ENCODE measurements around the gene KIF1A.

KIF1A gene

DNA sequence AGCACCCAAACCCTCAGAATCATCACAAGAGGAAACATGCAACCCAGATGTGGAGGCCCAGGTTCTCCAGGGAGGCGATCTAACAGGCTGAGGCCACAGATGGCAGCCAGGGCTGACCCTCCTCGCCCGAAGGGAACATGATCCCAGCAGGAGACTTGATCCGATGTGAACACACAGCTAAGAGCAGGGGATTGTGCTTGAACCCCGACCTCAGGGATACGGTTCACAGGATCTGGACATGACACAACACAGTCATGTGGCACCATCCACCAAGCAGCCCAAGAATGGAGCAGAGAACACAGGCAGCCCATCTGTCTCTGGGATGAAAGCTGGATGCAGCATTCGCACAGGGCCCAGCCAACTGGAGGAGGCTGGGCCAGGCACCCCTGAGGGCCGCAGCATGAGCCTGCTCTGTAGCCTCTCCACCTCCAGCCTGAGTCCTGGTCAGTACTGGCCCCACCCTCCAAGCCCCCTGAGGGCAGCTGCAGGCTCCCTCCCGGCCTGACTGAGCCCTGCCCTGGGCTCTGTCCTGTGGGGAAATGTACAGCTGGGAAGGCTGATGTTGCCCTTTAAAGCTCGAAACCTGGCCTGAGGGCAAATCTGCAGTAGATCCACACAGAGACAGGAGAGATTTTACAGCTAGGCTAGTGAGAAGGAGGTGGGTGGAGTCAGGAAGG is 89.4 kb downstream of the KIF1A start:
- DNase-seq: no peak

DNA sequence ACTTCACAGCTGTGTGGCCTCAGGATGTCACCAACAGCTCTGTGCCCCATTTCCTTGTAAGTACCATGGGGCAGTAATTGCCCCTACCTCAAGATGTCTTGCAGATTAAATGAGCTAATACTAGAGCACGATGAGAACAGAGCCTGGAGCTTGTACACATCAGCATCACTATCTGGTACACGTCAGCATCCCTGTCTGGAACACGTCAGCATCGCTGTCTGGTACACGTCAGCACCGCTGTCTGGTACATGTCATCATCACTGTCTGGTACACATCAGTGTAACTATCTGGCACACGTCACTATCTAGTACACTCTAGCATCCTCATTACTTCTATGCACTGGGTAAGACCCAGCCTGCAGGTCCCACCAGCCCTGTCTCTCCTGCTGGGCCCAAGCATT is 91.2 kb downstream of the KIF1A start:
- no peak for DNase-seq

DNA sequence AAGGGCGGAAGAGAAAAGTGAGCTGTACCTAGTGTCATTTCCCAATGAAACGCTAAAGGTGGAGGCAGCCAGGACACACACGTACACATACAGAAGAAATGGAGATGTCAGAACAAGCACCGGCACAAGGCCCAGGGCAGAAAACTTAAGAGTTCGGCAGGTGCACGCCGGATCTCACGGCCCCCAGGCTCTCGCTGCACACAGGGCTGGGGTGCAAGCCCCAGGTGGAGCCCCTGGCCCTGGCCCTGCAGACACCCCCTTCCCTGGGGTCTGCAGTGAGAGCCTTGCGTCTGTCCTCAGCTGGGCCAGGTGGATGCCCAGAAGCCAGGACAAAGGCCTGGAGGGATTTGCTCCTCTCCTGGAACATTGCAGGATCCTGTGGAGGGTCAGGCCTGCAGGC is 91.7 kb downstream of the KIF1A start:
- no peak for DNase-seq

DNA sequence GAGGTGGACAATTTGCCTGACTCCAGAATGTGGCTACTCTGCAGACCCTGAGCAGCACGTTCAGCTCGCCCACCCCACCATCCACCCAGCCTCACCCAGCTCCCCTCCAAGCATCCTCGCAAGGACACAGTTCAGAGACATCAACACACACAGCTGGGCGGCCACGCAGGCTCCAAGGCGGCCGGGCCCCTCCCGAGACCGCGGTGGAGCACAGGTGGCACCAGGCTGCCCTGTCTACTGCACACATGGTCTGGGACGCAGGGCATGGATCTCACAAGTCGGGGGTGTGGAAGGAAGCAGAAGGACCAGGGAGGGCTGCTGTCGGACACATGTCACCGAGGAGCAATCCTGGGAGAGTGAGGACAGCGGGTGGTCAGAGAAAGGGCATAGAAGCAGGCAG is 92.1 kb downstream of the KIF1A start:
- no peak for DNase-seq

DNA sequence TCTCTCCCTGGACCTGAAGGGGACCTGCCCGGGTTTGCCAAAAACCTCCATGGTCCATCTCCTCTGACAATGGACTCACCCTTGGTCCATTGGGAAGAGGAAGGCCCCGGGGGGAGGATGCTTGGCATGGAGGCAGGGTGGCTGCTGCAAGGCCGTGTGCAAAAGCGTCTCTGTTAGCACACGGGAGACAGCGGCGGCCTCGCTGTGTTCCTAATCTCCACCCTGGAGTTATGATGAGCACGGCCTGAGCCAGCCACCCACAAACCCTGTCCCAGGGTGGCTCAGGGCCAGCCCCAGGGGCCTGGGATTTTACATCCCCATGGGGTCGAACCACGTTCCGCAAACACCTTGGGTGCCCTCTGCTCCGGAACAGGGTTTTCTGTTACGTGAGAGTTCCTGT is 92.6 kb downstream of the KIF1A start:
- no peak for DNase-seq

DNA sequence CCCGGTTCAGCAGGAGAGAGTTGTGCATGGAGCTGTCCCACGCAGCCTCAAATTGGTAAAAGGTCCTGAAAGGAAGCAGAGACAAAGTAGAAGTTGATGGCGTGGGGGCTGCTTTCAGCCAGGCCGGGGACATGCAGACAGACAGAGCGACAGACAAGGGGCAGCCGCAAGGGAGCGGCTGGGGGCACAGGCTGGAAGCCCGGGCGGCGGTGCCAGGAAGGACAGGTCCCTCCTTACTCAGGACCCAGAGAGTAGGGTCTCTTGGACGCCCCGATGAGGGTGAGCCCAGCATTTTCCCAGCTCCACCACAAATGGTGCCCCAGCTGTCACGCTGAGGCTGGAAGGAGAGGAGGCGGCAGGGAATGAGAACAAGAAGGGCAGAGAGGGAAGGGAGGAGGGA is 93.1 kb downstream of the KIF1A start:
- DNase-seq: no peak

DNA sequence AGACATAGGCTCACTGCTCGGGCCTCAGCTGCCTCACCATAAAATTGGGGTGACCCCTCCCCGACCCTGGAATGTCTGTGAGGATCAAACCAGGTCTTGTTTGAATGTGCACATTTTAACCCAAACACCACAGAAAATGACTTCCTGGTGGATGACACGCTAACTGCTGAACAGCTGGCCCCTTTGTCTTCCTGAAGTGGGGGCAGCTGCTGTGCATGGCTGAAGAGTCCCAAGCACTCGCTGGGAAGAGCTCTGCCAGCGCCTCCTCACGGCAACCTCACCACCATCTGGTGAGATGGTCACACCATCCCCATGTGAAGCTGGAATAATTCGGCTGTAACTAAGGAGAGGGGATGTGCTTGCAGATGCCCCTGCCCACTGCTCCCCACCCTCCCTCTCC is 94.3 kb downstream of the KIF1A start:
- DNase-seq: no peak

DNA sequence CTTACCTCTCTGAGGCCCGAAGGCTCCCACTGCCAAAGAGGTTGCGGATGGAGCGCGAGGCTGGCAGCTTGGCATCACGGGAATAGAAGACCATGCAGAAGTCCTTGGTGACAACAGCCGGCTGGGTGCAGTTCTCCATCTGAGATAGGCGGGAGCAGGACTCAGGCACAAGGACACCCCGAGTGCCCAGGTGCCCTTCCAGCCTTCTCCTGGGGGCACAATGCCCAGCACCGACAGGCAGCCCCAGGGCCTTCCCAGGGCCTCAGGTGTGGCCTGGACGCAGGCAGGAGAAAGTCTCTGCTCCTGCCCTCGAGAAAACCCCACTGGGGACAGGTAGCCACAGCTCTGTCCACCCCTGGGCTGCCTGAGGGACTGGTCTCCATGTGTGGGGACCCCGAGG is 94.8 kb downstream of the KIF1A start:
- no peak for DNase-seq

DNA sequence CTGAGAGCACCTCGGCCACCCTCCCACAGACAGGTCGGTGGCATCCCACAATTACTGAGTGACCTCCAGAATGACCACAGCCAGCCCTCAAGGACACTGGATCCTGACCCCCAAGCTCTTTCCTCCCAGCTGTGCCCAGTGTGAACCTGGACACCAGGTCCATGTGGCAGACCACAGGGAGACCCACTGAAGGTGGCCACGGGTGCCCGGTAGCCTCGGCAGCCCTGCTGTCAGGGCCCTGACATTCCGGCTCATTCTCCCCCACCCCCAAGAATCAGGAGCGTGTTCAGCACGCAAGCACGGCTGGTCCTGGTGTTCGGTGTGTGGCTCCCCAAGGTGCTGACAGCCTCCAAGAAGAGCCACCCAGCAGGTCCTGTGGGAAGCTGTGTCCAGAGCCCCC is 95.6 kb downstream of the KIF1A start:
- DNase-seq: no peak

DNA sequence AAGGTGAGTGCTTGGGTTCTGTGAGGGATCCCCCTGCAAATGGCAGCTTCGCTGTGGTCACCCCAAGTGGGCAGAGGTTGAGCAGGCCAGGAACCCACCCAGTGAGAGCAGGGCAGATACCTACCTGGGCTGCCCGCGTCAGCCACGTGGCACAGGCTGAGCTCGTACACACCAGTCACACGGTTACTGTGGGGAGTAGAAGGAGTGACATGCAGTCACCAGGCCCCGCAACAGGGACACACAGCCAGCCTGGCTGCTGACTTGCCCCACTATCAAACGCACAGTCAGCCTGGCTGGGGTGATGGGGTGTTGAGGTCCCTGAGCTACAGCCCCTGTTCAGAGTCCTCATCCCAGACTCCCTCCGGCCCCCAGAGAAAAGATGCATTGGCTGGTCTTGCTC is 96.2 kb downstream of the KIF1A start:
- no peak for DNase-seq

DNA sequence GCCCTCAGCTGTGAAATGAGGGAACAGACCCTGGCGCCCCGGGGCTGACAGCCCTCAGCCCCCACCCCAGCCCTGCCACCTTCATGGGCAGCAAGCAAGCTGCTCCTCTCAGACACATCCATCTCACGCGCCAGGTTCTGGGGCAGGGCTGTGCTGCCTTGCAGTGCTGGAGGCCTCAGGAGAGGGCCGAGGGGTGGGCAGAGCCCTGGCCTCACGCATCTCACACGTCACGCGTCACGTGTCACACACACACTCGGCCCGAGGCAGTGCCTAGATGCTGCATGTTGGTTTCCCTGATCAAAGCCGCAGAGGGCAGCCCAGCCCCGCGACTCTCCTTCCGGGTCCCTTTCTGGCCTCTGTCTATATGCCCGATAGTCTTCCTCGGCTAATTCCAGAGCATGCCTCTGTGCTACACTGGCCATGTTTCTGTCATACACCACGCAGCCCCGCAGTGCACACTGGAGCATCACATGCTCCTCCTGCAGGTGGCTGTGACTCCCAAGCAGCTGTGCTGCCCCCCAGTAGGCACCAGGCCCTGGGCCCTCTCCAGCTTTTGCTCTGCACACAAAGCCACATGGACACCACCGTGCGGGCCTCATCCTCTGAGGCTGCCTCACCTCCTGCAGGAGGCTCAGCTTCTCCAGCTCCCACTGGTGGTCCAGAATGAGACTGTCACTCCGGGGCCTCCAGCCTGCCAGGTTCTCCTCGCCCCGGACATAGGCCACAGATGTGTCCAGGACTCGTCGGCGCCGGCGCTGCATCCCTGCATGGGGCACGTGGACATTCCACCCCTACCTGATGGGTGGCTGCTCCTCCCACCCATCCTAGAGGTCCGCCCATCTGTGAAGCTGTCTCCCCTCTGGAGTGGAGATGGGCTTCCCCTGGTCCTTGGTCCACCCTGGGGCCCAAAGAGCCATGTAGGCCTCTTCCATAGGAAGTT is 97.0 kb downstream of the KIF1A start:
- no peak for DNase-seq

DNA sequence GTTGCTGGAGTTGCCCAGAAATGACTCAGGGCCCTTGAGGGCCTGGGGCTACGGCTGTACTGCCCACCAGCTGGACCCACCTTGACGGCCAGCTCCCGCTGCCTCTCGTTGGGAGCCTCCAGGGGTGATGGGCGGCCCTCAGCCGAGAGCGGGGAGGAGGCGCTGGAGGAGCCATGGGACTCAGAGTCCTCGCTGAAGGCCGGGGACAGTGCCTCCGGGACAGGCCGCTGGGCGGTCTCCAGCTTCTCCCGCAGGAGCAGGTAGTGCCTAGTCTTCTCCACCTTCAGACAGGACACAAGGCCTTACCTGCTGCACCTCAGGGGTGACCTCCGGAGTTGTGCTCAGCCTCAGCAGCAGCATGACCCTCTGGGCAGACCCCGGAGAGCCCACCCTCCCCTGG is 97.6 kb downstream of the KIF1A start:
- no peak for DNase-seq

DNA sequence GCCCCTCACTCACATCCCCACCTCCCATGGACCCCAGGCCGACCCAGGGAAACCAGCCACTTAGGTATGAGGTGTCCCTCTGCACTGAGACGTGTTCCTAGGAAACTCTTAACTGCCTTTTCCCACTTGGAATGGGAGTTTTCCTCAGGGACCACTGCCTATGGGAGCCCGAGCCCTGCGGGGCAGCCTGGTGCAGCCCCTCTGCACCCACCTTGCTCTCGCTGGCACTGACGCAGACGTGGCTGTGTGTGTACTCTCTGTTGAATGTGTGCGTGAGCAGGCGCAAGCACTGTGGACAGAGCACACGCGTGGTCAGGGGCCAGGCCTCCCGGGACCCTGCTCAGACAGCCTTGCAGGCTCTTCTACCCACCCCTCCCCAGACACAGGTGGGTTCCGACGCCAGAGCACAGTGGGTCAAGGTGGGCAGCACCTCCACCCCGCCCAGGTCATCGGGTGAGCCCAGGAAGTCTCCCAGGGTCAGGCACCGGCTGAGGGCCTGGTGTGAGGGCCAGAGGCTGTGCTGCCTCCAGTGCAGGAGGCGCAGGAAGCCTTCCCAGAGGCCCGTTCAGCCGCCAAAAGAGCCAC is 98.3 kb downstream of the KIF1A start:
- no peak for DNase-seq

DNA sequence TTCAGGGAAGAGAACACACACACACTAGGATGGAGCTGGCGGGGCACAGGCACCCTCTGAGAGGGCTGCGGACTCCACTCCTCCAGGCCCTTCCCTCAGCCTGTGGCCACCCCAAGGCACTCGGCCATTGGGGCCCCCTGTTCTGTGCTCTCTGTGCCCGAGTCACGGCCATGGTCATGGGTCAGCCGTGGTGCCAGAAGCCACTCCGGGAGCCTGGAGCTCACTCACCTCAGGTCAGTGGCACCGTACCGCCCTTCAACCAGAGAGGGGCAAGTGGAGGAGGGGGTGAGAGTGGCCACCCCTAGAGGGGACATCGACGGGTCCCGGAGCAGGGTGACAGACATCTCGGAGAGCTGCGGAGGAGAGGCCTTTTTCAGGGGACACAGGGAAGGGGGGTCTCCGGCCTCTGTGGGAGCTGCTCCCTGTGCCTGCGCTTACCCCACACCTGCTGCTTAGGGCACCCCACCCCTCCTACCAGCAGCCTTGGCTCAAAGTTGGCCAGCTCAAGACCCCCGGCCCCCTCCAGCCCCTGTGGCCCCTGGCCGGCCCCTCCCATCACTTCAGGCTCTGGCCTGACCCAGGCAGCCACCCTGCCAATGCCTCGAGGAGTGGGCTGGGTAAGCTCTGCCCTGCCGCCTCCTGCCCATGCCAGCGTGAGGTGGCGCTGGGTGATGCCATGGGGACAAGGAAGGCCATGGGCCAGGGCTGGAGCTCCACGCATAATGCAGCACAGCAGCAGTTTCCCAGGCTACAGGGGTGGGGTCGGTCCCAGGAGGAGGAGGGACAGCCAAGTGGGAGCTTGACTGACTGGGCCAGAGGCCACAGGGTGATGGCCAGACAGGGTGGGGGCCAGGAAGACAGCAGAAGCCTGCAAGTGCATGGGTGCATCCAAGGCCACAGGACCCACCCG is 99.1 kb downstream of the KIF1A start:
- no peak for DNase-seq

DNA sequence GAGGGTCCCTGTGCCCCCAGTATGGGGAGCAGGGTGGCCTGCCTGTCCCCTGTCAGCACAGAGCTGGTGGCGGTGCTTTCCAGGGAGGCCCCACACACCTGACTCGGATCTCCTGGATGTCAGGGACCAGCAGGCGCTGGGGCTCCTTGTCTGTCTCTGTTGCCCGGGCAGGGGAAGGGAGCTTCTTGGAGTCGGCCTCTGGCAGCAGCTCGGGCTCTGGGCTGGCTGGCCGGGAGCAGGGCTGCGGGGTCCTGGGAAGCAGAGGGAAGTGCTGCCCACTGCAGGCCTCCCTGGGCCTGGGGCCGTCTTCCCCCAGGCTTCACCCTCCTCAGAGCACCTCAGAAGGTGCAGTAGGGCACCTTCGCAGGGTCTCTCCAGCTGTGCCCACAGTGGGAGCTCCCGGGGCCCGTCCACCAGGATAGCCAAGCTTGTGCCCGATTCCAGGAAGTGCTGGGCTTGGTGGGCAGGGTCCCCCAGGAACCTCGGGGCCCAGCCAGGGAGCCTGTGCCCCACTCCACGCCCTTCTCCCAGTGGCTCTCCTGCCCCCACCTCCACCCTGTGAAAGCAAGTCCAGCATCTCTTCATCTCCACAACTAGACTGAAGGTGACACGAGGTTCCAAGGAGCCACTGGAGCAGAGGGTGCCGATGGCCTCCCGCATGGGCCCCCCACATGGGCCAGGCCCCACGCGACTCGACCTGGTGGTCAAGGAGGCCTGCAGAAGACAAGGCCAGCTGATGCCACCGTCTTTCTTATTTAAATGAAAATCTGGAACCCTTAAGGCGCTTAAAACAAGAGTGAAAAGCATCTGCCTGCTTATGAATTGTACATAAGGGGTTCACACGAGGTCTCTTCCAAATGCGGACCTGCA is 100.1 kb downstream of the KIF1A start:
- DNase-seq: no peak

DNA sequence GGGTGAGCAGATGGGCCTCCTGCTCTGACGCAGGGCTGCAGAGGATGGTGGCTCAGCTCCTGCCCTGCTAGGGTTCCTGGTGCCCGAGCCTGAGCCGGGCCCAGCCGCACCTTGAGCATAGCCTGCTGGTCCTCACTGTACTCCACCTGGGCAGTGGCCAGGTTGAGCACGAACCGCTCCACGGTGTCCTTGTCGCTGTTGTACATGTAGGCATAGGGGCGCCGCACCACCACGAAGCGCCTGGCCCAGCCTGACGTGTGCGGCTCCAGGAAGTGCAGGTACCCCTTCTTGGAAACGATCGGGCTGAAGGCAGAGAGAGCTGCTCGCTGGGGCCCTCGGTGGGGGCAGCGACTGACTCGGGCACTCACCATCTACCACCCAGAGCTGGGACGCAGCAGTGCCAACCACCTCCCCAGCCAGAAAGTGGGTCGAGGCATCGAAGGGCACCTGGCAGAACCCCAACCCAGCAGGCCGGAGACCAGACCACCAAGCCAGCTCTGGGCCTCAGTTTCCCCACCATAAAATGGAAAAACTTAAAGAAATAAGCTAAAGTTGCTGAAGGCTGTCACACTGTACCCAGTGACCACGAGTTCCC is 101.0 kb downstream of the KIF1A start:
- DNase-seq: no peak

DNA sequence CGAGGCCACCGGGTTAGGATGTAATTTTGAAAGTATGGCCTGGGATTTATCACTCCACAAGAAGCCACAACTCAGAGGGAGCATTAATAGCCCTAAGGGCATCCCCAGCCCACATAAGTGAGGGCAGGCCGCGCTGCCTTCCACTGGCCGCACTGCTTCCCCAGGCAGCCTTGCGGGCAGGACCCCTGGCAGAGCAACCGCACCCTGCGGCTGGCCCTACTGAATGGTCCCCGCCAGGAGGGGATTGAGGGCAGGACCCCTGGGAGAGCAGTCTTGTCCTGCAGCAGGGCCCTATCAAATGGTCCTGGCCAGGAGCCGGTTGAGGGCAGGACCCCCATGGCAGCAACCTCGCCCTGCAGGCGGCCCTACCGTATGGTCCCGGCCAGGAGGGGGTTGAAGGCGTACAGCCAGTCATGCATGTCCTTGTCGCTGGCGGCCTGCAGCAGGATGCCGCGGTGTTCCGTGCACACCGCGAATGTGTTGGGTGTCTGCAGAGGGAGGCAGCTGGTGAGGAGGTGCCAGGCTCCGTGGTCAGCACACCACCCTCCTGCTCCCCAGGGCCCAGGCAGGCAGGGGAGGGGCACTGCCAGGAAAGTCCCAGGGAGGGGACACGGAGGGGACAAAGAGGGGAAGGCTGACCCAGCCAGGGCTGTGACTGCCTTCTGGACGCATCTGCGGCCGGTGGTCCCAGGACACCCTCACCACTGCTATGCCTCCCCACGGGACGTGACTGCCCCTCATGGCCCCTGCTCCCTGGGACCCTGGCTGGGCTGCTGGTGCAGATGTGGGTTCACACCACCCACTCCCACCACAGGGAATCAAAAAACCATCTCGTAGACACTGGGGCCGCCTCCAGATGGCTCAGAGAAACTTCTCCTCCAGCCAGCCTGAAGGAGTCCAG is 102.1 kb downstream of the KIF1A start:
- DNase-seq: no peak

DNA sequence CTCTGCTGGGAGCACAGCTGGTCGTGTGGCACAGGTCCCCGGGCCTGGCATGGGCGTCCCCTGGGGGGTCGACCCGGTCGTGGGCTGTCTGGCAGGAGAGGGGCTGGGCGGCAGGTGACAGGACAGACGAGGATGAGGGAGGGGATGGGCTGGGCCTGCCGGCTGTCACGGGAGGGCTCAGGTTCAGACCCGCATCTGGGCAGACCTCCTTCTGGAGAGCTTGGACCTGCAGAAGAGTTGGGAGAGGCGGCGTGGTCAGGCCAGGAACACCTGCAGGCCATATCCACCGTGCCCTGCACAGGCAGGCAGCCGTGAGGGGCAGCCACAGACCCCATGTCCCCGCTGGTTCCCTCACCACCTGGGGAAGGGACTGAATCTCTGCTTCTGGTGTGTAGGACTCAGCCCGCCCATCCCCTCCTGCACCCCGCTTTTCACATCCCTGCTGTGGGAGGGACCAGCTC is 102.8 kb downstream of the KIF1A start:
- no peak for DNase-seq

DNA sequence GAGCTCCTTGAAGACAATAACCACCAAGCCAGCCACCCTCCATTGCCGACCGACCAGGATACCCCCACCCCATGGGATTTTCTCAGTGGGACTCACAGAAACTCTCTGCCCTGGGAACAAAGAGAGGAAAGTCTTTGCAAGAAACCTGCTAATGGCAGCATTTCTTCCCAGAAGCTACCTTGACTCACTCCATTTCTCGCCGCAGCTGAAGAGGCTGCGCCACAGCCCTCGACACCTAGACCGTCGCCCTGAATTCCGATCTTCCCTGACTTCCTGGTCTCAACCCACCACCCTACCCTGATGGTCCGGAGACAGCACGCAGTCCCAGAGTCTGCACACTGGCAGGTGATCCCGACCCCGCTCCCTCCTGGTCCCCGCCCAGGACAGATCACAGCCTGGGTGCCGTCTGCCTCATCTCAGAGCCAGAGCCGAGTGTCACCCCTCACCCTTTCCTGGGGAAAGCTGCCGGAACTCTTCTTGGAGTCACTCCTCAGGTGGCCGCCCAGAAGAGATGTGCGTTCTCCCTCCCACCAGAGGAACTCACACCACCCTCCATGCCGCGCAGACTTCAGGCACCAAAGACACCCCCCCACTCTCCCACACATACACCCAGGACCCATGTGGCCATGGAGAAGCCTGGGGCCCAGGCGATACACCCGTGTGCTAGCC is 103.8 kb downstream of the KIF1A start:
- DNase-seq: no peak

Data from CD4-positive, alpha-beta T cell treated with Interleukin-21 for 1 hour (primary cell).